CD4-positive, alpha-beta memory T cell (primary cell): ENCODE measurements around the gene MUC20. TPM values are rescaled to one million over a fixed set of nuclear protein-coding genes. Genes with fewer than 3 reads are reported as not detected.
"Not testable (repeated sequence)": the region's sequence is repeated elsewhere in the genome, so short reads cannot be mapped to it uniquely, and the experiment has no call there.

Source experiments
- CTCF ChIA-PET: fragments of 350-600 bp; sonication (Branson Sonifier 250); formaldehyde crosslinking; loops from one replicate; lab custom pipeline; 2021; ENCODE audit warnings: inconsistent platforms; ENCODE audit not compliant: partially characterized antibody; lab: Charles Lee
- POLR2A ChIA-PET: fragments of 350-600 bp; sonication (Branson Sonifier 250); formaldehyde crosslinking; loops from one replicate; lab custom pipeline; 2021; ENCODE audit not compliant: partially characterized antibody; lab: Charles Lee
- DNase-seq, 5 donors: peaks; one replicate each; pipeline versions ENCODE4 v3.0.0 to v3.0.0-alpha.2; 2020 to 2022; ENCODE audit warnings: mixed read lengths in 1 of 5
- H3K27ac ChIP-seq: one replicate; pipeline ENCODE4 v1.7.0; 2013; ENCODE audit warnings: low read depth, low read length
- H3K27me3 ChIP-seq: 2 replicates; pipeline ENCODE4 v1.7.0; 2013; ENCODE audit warnings: mild to moderate bottlenecking, low read length, moderate library complexity; ENCODE audit not compliant: insufficient read depth
- H3K36me3 ChIP-seq: 2 replicates; pipeline ENCODE4 v1.7.0; 2013; ENCODE audit warnings: mild to moderate bottlenecking, low read length, moderate library complexity; ENCODE audit not compliant: insufficient read depth
- H3K4me1 ChIP-seq: 2 replicates; pipeline ENCODE4 v1.7.0; 2013; ENCODE audit warnings: mild to moderate bottlenecking, low read length, moderate library complexity; ENCODE audit not compliant: insufficient read depth
- H3K4me3 ChIP-seq, 2 donors: one replicate each; pipeline ENCODE4 v1.7.0; 2013; ENCODE audit warnings: low read length in 2 of 2, mild to moderate bottlenecking in 1 of 2
- H3K9me3 ChIP-seq, 2 donors: one replicate each; pipeline ENCODE4 v1.7.0; 2013; ENCODE audit warnings: low read length in 2 of 2, control low read depth in 1 of 2; ENCODE audit not compliant: control insufficient read depth in 1 of 2
- H3K27ac Mint-ChIP-seq, 7 donors: one replicate each; pipeline ENCODE4 v1.8.0; 2020 to 2021; ENCODE audit warnings: mixed read lengths in 7 of 7, mild to moderate bottlenecking in 6 of 7, inconsistent platforms in 3 of 7, moderate library complexity in 3 of 7
- H3K27me3 Mint-ChIP-seq, 2 donors: one replicate each; pipeline ENCODE4 v1.8.0; 2020 to 2021; ENCODE audit warnings: mixed read lengths in 2 of 2
- H3K36me3 Mint-ChIP-seq, 2 donors: one replicate each; pipeline ENCODE4 v1.8.0; 2020 to 2021; ENCODE audit warnings: mixed read lengths in 2 of 2, inconsistent platforms in 1 of 2, mild to moderate bottlenecking in 1 of 2
- H3K4me1 Mint-ChIP-seq, 4 donors: one replicate each; pipeline ENCODE4 v1.8.0; 2020 to 2021; ENCODE audit warnings: mixed read lengths in 4 of 4, mild to moderate bottlenecking in 1 of 4
- H3K4me3 Mint-ChIP-seq, 8 donors: one replicate each; pipeline ENCODE4 v1.8.0; 2020 to 2021; ENCODE audit warnings: mixed read lengths in 8 of 8, mild to moderate bottlenecking in 7 of 8, moderate library complexity in 6 of 8, inconsistent platforms in 3 of 8
- H3K9me3 Mint-ChIP-seq, 8 donors: one replicate each; pipeline ENCODE4 v1.8.0; 2020 to 2021; ENCODE audit warnings: mixed read lengths in 8 of 8, mild to moderate bottlenecking in 5 of 8, inconsistent platforms in 3 of 8, moderate library complexity in 1 of 8
- intact Hi-C: fragments of 100-400 bp; cut with micrococcal nuclease; formaldehyde crosslinking; loops from one replicate; pipeline ENCODE4 v1.15.1; 2023
- polyA plus RNA-seq, 2 donors: library from polyadenylated mRNA; unstranded; fragments of 300-500 nt; fragmentation: Illumina TruSeq; gene quantifications; one replicate each; pipeline ENCODE4 v1.2.3, GENCODE V29; 2021
- total RNA-seq, 2 experiments: library from RNA; stranded (reverse); gene quantifications; one replicate each; pipeline ENCODE4 v1.2.3, GENCODE V29; 2021

Gene MUC20
- total and polyA plus RNA-seq, 4 experiments from 2014 or later = 0.54 to 12.5 (median 5.3) TPM

- no peaks in the 10 kb centered on the region for H3K4me1 ChIP-seq
- peaks cover 0 to 5% of the 10 kb centered on the region in 2 donors for H3K27me3 Mint-ChIP-seq
- no peaks in the 10 kb centered on the region for H3K27me3 ChIP-seq
- no peaks in the 10 kb centered on the region for H3K9me3 ChIP-seq
- POLR2A ChIA-PET = no interaction called here
- peaks cover 0 to 2% (median 0%) of the 10 kb centered on the region in 8 donors for H3K9me3 Mint-ChIP-seq
- H3K27ac Mint-ChIP-seq = peak overlapping the region in 1 of 7 donors; percentile 52
- intact Hi-C loops = no loop called here
- CTCF ChIA-PET = no interaction called here
- no peak overlapping the region for H3K27ac ChIP-seq
- DNase-seq = no peak
- H3K4me1 Mint-ChIP-seq = no peaks in the 10 kb centered on the region
- H3K36me3 Mint-ChIP-seq = no peaks in the 10 kb centered on the region
- no peak overlapping the region for H3K4me3 ChIP-seq
- no peaks in the 10 kb centered on the region for H3K36me3 ChIP-seq
- H3K4me3 Mint-ChIP-seq = no peak overlapping the region
Measured at GRCh38 chr3:195770081-195770840, 49.5 kb downstream of the MUC20 start.

- H3K4me3 Mint-ChIP-seq, H3K36me3 Mint-ChIP-seq, H3K9me3 ChIP-seq, H3K9me3 Mint-ChIP-seq, H3K27me3 ChIP-seq, H3K4me3 ChIP-seq, intact Hi-C loops, H3K36me3 ChIP-seq, H3K27ac ChIP-seq, H3K4me1 ChIP-seq, CTCF ChIA-PET, POLR2A ChIA-PET, H3K27me3 Mint-ChIP-seq, H3K4me1 Mint-ChIP-seq: not testable (repeated sequence)
- H3K27ac Mint-ChIP-seq = peak overlapping the region in 1 of 7 donors; percentile 52
- DNase-seq = peak in 1 of 5 donors; percentile 33
Measured at GRCh38 chr3:195770841-195771645, 50.3 kb downstream of the MUC20 start.

- no peaks in the 10 kb centered on the region for H3K4me1 ChIP-seq
- Mint-ChIP-seq H3K27ac (peak overlapping the region in 1 of 7 donors; percentile 35), H3K36me3 (no peaks in the 10 kb centered on the region), H3K27me3 (no peaks in the 10 kb centered on the region), H3K4me3 (no peak overlapping the region), H3K4me1 (no peaks in the 10 kb centered on the region), H3K9me3 (peaks cover 0 to 2% (median 0%) of the 10 kb centered on the region in 8 donors)
- no peaks in the 10 kb centered on the region for H3K9me3 ChIP-seq
- H3K27me3 ChIP-seq = no peaks in the 10 kb centered on the region
- intact Hi-C loops = no loop called here
- POLR2A ChIA-PET = no interaction called here
- CTCF ChIA-PET = no interaction called here
- H3K36me3 ChIP-seq = no peaks in the 10 kb centered on the region
- DNase-seq = peak in 1 of 5 donors; percentile 47
- H3K27ac ChIP-seq = no peak overlapping the region
- no peak overlapping the region for H3K4me3 ChIP-seq
Measured at GRCh38 chr3:195771646-195772300, 51.0 kb downstream of the MUC20 start.

GRCh38 chr3:195773956-195774537 lies 53.3 kb downstream of the MUC20 start:
- Histone ChIP-seq H3K4me1 (no peaks in the 10 kb centered on the region), H3K4me3 (no peak overlapping the region), H3K27ac (no peak overlapping the region), H3K27me3 (no peaks in the 10 kb centered on the region), H3K36me3 (no peaks in the 10 kb centered on the region), H3K9me3 (no peaks in the 10 kb centered on the region)
- CTCF ChIA-PET = no interaction called here
- POLR2A ChIA-PET = no interaction called here
- Mint-ChIP-seq H3K27ac (no peak overlapping the region), H3K9me3 (peaks cover 0 to 12% (median 8%) of the 10 kb centered on the region in 8 donors), H3K27me3 (no peaks in the 10 kb centered on the region), H3K4me1 (peaks cover 2 to 10% (median 4%) of the 10 kb centered on the region in 4 donors), H3K4me3 (no peak overlapping the region), H3K36me3 (no peaks in the 10 kb centered on the region)
- intact Hi-C loops = no loop called here
- no peak for DNase-seq

- Mint-ChIP-seq H3K27me3 (no peaks in the 10 kb centered on the region), H3K27ac (peak overlapping the region in 1 of 7 donors; percentile 38), H3K4me3 (no peak overlapping the region), H3K4me1 (peaks cover 11 to 19% (median 12%) of the 10 kb centered on the region in 4 donors), H3K36me3 (no peaks in the 10 kb centered on the region), H3K9me3 (peaks cover 2 to 21% (median 11%) of the 10 kb centered on the region in 8 donors)
- CTCF ChIA-PET = no interaction called here
- Histone ChIP-seq H3K27me3 (no peaks in the 10 kb centered on the region), H3K36me3 (no peaks in the 10 kb centered on the region), H3K27ac (no peak overlapping the region), H3K9me3 (no peaks in the 10 kb centered on the region), H3K4me1 (no peaks in the 10 kb centered on the region), H3K4me3 (no peak overlapping the region)
- no peak for DNase-seq
- intact Hi-C loops = no loop called here
- POLR2A ChIA-PET = no interaction called here
Measured at GRCh38 chr3:195774917-195775316, 54.1 kb downstream of the MUC20 start.

- H3K9me3 Mint-ChIP-seq = peaks cover 4 to 49% (median 32%) of the 10 kb centered on the region in 8 donors
- H3K4me3 Mint-ChIP-seq = peak overlapping the region in 3 of 8 donors; percentile 48 to 49 (median 49)
- H3K27ac ChIP-seq = no peak overlapping the region
- intact Hi-C loops = no loop called here
- peaks cover 0 to 4% of the 10 kb centered on the region in 2 donors for H3K9me3 ChIP-seq
- no peaks in the 10 kb centered on the region for H3K36me3 ChIP-seq
- H3K4me1 ChIP-seq = no peaks in the 10 kb centered on the region
- ChIA-PET POLR2A (no interaction called here), CTCF (no interaction called here)
- peak overlapping the region in 2 of 7 donors; percentile 31 to 68 for H3K27ac Mint-ChIP-seq
- no peak overlapping the region for H3K4me3 ChIP-seq
- no peaks in the 10 kb centered on the region for H3K27me3 ChIP-seq
- DNase-seq = no peak
- peaks cover 37 to 47% (median 40%) of the 10 kb centered on the region in 4 donors for H3K4me1 Mint-ChIP-seq
- H3K27me3 Mint-ChIP-seq = no peaks in the 10 kb centered on the region
- peaks cover 2 to 12% of the 10 kb centered on the region in 2 donors for H3K36me3 Mint-ChIP-seq
Measured at GRCh38 chr3:195777975-195778374, 57.2 kb downstream of the MUC20 start.
